Stimulated activated CD8-positive, alpha-beta memory T cell treated with anti-CD3 and anti-CD28 coated beads, Interleukin-7, amount 100 ng/mL, for 4 hours (primary cell): ENCODE data around the gene RMC1.
A peak's percentile ranks its signal among the peaks of the same experiment; 100 is the strongest.
"Not testable (repeated sequence)": the region's sequence is repeated elsewhere in the genome, so short reads cannot be mapped to it uniquely, and the experiment has no call there.

Experiments used
- DNase-seq, 2 donors: peaks; one replicate each; pipeline ENCODE4 v3.0.0-alpha.2; 2020; ENCODE audit warnings: low read depth in 2 of 2

The RMC1 gene

GRCh38 chr18:23563377-23564043 is 60.2 kb downstream of the RMC1 start:
- DNase-seq = no peak

DNA sequence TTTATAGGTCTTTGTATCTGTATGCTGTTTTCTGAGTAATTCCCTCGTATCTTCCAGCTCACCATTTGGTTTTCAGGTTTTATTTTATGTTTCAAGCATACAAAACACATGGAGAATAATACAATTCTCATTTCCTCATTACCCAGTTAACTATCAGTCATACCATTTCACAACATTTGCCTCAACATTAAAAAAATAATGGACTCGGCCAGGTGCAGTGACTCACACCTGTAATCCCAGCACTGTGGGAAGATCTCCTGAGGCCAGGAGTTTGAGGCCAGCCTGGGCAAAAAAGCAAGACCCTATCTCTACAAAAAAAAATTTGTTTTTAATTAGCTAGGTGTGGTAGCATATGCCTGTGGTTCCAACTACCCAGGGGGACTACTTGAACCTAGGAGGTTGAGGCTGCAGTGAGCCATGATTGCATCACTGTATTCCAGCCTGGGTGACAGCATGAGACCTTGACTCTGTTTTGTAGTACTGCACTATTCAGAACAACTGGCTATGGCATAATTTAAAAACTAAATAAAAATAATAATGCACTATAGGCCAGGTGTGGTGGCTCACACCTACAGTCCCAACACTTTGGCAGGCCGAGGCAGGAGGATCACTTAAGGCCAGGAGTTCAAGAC is 62.7 kb downstream of the RMC1 start:
- DNase-seq = no peak

GRCh38 chr18:23567671-23568070 is 64.4 kb downstream of the RMC1 start:
- DNase-seq = no peak

DNA sequence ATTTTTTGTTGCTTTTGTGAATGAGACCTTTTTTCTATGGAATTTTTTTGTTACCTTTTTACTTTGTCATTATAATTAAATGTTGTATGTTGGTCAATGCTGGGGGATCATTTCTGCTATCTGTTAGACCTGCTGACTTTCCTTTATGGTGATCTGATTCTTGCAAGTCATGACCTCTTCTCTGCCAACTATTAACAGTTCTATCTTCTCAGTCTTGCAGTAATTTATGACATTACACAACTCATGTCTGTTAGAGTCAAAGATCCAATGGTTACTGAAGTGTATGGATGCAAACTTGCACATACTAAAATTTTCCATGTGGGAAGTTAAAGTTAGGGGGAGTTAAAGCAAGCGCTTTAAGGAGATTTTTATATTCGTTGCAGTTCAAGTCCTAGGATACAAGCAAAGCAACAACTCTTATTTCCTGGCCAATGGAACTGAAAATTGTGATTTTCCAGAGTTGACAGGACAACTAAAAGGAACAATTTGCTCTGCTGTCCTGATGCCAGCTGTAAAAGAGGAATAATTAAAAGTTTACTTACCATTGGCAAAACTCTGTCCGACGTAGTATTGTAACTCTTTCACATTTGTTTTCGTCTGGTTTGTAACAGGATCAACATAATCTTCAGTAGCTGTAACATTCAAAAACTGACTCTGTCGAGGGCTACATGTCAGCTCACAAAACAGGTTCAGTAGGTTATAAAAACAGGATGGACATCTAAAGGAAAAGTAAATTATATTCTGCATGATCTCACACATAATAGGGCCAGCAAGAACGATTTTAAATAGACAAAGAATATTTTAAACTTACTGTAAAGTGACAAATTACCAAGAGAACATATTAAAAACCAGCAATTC is 65.2 kb downstream of the RMC1 start:
- no peak for DNase-seq

DNA sequence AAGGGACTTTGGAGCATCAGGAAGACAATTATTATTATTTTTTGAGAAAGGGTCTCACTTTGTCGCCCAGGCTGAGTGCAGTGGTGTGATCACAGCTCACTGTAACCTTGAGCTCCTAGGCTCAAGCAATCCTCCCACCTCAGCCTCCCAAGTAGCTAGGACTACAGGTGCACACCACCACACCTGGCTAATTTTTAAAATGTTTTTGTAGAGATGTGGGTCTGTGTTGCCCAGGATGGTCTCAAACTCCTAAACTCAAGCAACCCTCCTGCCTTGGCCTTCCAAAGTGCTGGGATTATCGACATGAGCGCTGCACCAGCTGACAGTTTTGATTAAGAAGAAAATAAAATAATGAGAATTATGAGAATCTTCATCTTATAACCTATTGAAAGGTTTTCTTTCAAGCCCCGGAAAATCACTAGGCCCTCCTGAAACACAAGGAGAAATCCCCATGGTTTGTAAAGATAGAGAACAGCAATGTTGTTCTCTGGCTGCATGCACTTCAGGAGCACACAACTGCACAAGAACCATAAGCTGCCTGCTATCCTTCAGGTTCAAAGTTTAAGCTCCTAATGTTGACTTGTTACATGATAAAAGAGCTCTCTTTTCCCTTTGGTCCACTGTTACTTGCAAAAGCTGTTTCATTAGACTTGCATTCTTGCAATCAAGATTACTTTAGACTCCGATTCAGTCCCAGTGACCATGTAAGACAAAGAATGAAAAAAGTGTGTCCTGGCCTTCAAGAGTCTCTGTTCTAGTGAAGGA is 66.2 kb downstream of the RMC1 start:
- no peak for DNase-seq

GRCh38 chr18:23570912-23571504 is 67.7 kb downstream of the RMC1 start:
- no peak for DNase-seq

DNA sequence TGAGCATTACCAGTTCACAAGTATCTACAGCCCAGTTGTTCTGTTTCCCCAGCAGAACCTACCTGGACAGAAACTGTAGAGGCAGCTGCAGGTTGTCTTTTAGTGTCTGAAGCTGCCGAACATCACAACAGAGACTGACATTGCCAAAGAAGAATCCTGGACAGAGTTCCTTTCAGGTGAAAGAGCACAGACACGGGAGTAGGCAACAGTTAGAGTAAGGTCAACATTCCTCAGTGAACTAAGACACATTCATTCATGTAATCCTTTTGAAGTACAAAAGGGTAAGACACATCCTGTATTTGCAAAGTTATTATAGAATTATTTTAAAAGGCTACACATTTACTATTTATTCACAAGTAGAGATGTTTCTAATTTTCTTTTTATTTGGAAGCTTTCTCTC is 68.7 kb downstream of the RMC1 start:
- no peak for DNase-seq

DNA sequence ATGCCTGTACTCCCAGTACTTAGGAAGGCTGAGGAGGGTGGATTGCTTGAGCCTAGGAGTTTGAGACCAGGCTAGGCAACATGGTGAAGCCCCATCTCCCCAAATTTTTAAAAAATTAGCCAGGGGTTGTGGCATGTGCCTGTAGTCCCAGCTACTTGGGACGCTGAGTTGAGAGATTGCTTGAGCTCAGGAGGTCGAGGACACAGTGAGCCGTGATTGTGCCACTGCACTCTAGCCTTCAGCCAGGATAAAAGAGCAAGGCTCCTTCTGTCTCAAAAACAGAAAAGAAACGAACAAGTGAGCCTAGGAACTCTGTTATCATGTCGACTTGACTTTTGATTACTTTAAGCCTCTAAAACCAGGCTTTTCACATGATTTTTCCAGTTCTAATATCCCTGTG is 69.3 kb downstream of the RMC1 start:
- no peak for DNase-seq

GRCh38 chr18:23573020-23573419 is 69.7 kb downstream of the RMC1 start:
- DNase-seq = no peak

DNA sequence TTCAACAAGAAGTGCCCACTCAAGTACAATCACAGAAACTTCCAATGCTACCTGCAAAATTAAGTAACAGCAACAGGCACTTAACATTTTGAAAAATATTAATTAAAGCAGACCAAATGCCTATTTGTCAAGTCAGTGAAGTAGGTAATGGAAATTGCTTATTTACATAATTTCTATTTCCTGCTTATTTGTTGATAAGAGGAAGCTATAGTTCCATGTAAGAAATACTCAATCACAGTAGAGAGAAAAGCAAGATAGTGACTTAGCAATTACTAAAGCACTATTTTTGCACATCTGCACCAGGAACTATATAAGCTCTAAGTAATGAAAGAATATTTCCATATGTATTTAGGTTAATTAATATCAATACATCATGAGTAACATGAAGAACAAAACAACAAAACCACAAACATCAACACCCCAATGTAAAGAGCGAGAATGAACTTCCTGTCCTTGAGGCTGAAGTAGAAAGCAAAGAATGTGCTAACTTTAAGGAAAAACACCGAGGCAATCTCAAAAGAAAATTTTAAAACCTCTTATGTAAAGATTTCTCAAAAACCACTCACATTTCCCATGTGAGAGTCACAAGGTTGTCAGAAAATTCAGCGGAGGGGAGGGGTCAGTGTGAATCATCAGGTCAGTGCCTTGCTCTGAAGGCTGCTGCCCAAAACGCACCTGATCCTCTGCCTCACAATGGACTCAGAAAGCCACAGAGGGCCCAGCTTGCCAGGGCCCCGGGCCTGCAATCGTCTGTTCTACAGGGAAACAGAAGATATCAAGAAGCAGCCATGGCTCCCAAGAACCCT is 70.5 kb downstream of the RMC1 start:
- DNase-seq = peak in 1 of 2 donors; percentile 33

DNA sequence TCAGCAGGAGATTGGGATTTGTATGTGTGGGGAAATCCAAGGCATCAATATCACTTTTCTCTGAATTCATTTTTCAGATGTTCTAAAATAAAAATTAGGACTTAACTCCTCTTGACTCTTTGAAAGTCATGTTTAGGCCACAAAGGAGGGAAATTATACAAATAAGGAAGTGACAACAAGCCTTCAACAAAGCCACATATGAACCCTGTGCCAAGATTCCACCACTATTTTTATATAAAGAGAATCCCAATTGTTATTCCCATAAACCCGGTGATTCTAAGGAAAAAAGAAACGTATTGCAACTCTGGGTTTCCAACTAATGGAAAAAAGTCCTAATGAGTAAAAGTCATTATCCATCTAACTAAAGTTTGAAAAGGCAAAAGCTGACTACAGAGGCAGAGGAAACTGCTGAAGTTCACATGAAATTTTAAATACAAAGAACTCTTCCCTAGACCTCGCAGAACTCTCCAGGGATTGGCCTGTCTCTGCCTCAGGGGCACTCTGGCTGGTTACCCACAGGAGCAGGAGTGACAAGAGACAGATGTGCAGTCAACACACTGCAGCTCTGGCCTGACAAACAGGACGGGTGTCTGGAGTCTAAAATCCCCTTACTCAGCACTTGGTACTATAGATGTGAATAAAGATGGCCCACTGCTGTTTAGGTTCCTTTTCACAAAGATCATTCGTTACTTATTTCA is 71.4 kb downstream of the RMC1 start:
- DNase-seq = no peak

DNA sequence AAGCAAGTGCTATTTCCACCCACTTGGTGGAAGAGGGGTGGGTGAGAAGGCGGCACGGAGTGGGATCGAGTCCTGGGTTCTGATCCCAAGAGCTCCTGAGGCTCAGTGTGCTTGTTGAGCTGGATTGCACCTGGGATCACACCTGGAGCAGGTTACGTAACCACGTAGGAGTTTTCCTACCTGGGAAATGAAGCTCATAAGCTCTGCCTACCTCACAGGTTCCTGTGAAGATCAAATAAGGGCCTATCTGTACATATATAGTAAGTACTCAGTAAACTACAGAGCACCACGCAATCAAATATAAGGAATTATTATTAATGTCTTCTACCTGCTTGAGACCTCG is 72.0 kb downstream of the RMC1 start:
- no peak for DNase-seq

- DNase-seq = not testable (repeated sequence)
Observed at GRCh38 chr18:23577521-23577920, 74.2 kb downstream of the RMC1 start.

DNA sequence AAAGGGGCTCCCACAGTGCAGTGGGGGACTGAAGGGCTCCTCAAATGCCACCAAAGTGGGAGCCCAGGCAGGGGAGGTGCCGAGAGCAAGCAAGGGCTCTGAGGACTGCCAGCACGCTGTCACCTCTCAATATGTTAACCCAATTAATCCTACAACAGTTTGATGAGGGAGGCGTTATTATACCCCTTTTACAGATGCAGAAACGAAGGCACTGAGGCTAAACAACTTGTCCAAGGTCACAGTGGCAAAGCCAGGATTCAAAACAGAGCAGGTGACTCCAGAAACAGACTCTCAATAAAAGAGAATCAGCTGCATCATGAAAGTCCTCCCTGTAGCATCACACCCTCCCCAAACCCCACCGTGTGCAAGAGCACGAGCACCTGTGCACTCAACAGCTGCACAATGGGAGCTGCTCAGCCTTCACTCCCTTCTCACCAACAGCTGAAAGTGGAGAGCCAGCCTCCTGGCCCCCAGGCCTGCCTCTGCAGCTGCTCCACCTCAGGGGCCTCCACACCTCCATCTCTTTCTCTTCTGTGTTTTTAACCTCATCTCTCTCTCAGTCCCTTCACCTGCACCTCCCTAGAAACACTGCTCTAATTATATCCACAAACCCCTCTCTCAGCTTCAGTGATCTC is 74.9 kb downstream of the RMC1 start:
- no peak for DNase-seq

GRCh38 chr18:23578891-23579653 is 75.8 kb downstream of the RMC1 start:
- DNase-seq = no peak

DNA sequence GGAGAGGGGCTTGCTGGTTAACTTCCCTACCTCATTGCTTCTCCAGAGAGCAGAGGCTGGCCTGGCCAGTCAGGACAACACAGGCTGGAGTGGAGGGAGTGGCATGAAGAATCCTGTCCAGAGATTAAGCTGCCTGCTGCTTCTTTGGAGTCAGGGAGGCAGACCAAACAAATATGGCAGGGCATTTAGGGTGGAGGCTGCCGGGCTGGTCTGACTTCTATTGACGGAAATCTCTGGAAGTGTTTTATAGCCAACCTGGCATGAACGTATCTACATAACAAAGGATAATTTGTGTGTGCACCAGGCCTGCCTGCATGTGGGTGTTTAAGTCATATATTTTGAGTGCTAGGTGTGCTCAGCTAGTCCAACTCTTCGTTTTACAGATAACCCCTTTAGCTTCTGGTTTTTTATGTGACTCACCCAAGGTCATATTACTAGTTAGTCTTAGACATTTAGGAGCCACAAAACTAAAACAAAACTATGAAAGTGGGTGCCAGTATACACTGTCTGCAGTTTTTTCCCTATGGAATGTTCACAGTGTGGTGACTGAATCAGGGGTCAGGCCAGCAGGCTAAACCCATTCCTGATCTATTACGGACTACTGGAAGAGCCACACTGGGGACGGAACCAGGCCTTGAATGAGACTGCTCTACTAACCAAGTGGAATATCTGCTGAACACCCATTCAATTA is 77.5 kb downstream of the RMC1 start:
- DNase-seq = no peak
